ENCODE results near the gene CLOCK. TPM values are rescaled to one million over a fixed set of nuclear protein-coding genes. Genes with fewer than 3 reads are reported as not detected.

The CLOCK gene
- total and polyA plus RNA-seq, 9 of the 15 experiments (the other 6 are each of a cell fraction or from before 2014, with no cell fraction given), result 3.7 to 14.4 (median 9.4) TPM

- TF ChIP-seq E2F8 (IDR thresholded peaks at IDR 0.05; ENCODE audit: low read depth, partially characterized antibody) (no peak), HDAC8 (tag; IDR thresholded peaks at IDR 0.05) (no peak), CREBBP (IDR thresholded peaks at IDR 0.05; ENCODE audit: low read depth, low read length) (no peak), ZNF274 (IDR thresholded peaks at IDR 0.05; ENCODE audit: borderline replicate concordance, low read depth, low read length) (no peak), ZNF717 (CRISPR knock-in tag; IDR thresholded peaks at IDR 0.05) (no peak), STAT6 (CRISPR knock-in tag; IDR thresholded peaks at IDR 0.05) (peak; percentile 84; the same call in 1 of the 2 replicates), CBX8 (IDR thresholded peaks at IDR 0.05; ENCODE audit: borderline replicate concordance, extremely low read depth, low read depth, low read length, poor library complexity, severe bottlenecking) (no peak), HMG20B (CRISPR knock-in tag; IDR thresholded peaks at IDR 0.05) (no peak), ZNF551 (CRISPR knock-in tag; IDR thresholded peaks at IDR 0.05) (no peak), ARID3A (IDR thresholded peaks at IDR 0.05; ENCODE audit: borderline replicate concordance, low read depth, low read length) (no peak), PURB (CRISPR knock-in tag; IDR thresholded peaks at IDR 0.05; ENCODE audit: low read depth) (no peak), MITF (IDR thresholded peaks at IDR 0.05) (no peak), ZKSCAN3 (CRISPR knock-in tag; IDR thresholded peaks at IDR 0.05) (no peak), SMAD2 (IDR thresholded peaks at IDR 0.05; ENCODE audit: low read depth, low read length) (no peak), SIRT6 (IDR thresholded peaks at IDR 0.05; ENCODE audit: low read depth, low read length) (no peak), ZZZ3 (IDR thresholded peaks at IDR 0.05) (no peak)
- TF ChIP-seq, protein P1, sequence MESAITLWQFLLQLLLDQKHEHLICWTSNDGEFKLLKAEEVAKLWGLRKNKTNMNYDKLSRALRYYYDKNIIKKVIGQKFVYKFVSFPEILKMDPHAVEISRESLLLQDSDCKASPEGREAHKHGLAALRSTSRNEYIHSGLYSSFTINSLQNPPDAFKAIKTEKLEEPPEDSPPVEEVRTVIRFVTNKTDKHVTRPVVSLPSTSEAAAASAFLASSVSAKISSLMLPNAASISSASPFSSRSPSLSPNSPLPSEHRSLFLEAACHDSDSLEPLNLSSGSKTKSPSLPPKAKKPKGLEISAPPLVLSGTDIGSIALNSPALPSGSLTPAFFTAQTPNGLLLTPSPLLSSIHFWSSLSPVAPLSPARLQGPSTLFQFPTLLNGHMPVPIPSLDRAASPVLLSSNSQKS (CRISPR knock-in tag; IDR thresholded peaks at IDR 0.05), result no peak
Observed at GRCh38 chr4:55395529-55396307, 151.0 kb downstream of the CLOCK start, which contains the start of gene TMEM165 (continued).

Measured in K562 (cell line).